Trophoblast cell (in vitro differentiated cells and primary cell): ENCODE data around the gene LMCD1.
A peak's percentile ranks its signal among the peaks of the same experiment; 100 is the strongest.

ENCODE experiments used
- DNase-seq, 2 donors: peaks; one replicate each; pipeline ENCODE4 v3.0.0-alpha.2; 2016
- H2AFZ ChIP-seq: 2 replicates; pipeline ENCODE4 v1.6.1; 2013; ENCODE audit warnings: low read length, moderate library complexity, mild to moderate bottlenecking; ENCODE audit not compliant: insufficient read depth, poor library complexity
- H2AK5ac ChIP-seq: 2 replicates; pipeline ENCODE4 v1.6.1; 2013; ENCODE audit warnings: mild to moderate bottlenecking, low read length
- H2BK120ac ChIP-seq: 2 replicates; pipeline ENCODE4 v1.6.1; 2013; ENCODE audit warnings: low read length, mild to moderate bottlenecking, moderate library complexity; ENCODE audit not compliant: insufficient read depth, poor library complexity
- H2BK12ac ChIP-seq: 2 replicates; pipeline ENCODE4 v1.6.1; 2013; ENCODE audit warnings: mild to moderate bottlenecking, low read length, moderate library complexity
- H2BK5ac ChIP-seq: 2 replicates; pipeline ENCODE4 v1.6.1; 2013; ENCODE audit warnings: low read length, low read depth, moderate library complexity, mild to moderate bottlenecking; ENCODE audit not compliant: poor library complexity
- H3K14ac ChIP-seq: 2 replicates; pipeline ENCODE4 v1.6.1; 2013; ENCODE audit warnings: mild to moderate bottlenecking, low read length
- H3K18ac ChIP-seq: 2 replicates; pipeline ENCODE4 v1.6.1; 2013; ENCODE audit warnings: mild to moderate bottlenecking, low read length
- H3K23ac ChIP-seq: 2 replicates; pipeline ENCODE4 v1.6.1; 2013; ENCODE audit warnings: low read length
- H3K27ac ChIP-seq: 2 replicates; pipeline ENCODE4 v1.5.1; 2013; ENCODE audit warnings: low read depth, mild to moderate bottlenecking, inconsistent platforms, low read length, moderate library complexity
- H3K27me3 ChIP-seq: 2 replicates; pipeline ENCODE4 v1.6.1; 2013; ENCODE audit warnings: inconsistent platforms, mild to moderate bottlenecking, low read length, moderate library complexity; ENCODE audit not compliant: insufficient read depth
- H3K36me3 ChIP-seq, 2 experiments: 1 replicate in 1 of 2; 2 replicates in 1 of 2; pipeline ENCODE4 v1.6.1; 2013; ENCODE audit warnings: low read length in 2 of 2, mild to moderate bottlenecking in 2 of 2, moderate library complexity in 1 of 2; ENCODE audit not compliant: insufficient read depth in 2 of 2, control insufficient read depth in 1 of 2
- H3K4ac ChIP-seq: 2 replicates; pipeline ENCODE4 v1.6.1; 2013; ENCODE audit warnings: low read depth, mild to moderate bottlenecking, low read length, moderate library complexity
- H3K4me1 ChIP-seq, 2 experiments: 1 replicate in 1 of 2; 2 replicates in 1 of 2; pipeline ENCODE4 v1.6.1; 2013; ENCODE audit warnings: low read length in 2 of 2, mild to moderate bottlenecking in 2 of 2, moderate library complexity in 1 of 2; ENCODE audit not compliant: insufficient read depth in 2 of 2, control insufficient read depth in 1 of 2
- H3K4me2 ChIP-seq: 2 replicates; pipeline ENCODE4 v1.6.1; 2013; ENCODE audit warnings: inconsistent platforms, mild to moderate bottlenecking, low read length, moderate library complexity
- H3K4me3 ChIP-seq: 2 replicates; pipeline ENCODE4 v1.5.1; 2013; ENCODE audit warnings: mild to moderate bottlenecking, low read depth, low read length, inconsistent platforms
- H3K79me1 ChIP-seq: one replicate; pipeline ENCODE4 v1.6.1; 2013; ENCODE audit warnings: low read length
- H3K79me2 ChIP-seq: 2 replicates; pipeline ENCODE4 v1.6.1; 2013; ENCODE audit warnings: low read length, mild to moderate bottlenecking; ENCODE audit not compliant: control insufficient read depth, insufficient read depth, poor library complexity
- H3K9ac ChIP-seq: 2 replicates; pipeline ENCODE4 v1.6.1; 2013; ENCODE audit warnings: mild to moderate bottlenecking, low read length
- H3K9me3 ChIP-seq: 2 replicates; pipeline ENCODE4 v1.6.1; 2013; ENCODE audit warnings: low read depth, mild to moderate bottlenecking, control low read depth, inconsistent platforms, low read length; ENCODE audit not compliant: insufficient read depth
- H4K12ac ChIP-seq: 2 replicates; pipeline ENCODE4 v1.6.1; 2013; ENCODE audit warnings: low read depth, mild to moderate bottlenecking, low read length, moderate library complexity
- H4K8ac ChIP-seq: 2 replicates; pipeline ENCODE4 v1.6.1; 2013; ENCODE audit warnings: low read depth, mild to moderate bottlenecking, low read length, moderate library complexity
- H4K91ac ChIP-seq: one replicate; pipeline ENCODE4 v1.6.1; 2013; ENCODE audit warnings: low read depth, mild to moderate bottlenecking, low read length, moderate library complexity
- WGBS: extraction: QIAGEN DNeasy Blood & Tissue Kit; methylation state at CpG from one replicate; pipeline ENCODE4 v1.1.7; 2013; ENCODE audit warnings: missing lambda C conversion rate; ENCODE audit not compliant: insufficient read length, insufficient coverage; ENCODE audit errors: extremely low coverage; 5-methylcytosine and 5-hydroxymethylcytosine counted together

The LMCD1 gene

DNA sequence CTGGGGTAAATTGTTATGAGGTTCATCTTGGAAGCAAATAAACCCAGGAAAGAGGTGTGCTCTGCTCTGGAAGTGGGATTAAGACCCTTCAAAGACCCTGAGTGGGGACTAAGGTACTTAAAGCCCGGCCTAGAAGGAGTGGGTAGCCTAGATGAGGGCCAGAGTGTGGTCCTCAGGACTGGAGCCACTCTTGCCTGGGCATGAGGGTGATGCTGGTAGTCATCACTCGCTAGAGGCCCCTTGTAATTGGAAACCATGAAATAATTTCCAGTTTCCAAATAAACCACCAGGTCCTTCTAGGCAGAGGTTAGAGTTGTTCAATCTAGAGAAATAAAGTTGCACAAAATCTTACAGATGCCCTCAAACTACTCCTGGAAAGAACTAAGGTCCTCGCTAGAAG lies 15.2 kb upstream of the LMCD1 start:
- Histone ChIP-seq H4K12ac (no peak overlapping the region), H2BK12ac (peak overlapping the region; percentile 92), H2AK5ac (no peak overlapping the region), H3K9ac (no peak overlapping the region), H3K36me3 (no peaks in the 10 kb centered on the region), H3K9me3 (no peaks in the 10 kb centered on the region), H3K79me1 (peaks cover 29% of the 10 kb centered on the region), H3K4me1 (peaks cover 14 to 20% of the 10 kb centered on the region in 2 experiments), H3K27ac (no peak overlapping the region), H3K23ac (no peak overlapping the region), H2BK120ac (peak overlapping the region; percentile 75), H3K4ac (peak overlapping the region; percentile 59), H3K79me2 (peaks cover 3% of the 10 kb centered on the region), H3K14ac (peak overlapping the region; percentile 66), H4K91ac (no peak overlapping the region), H3K27me3 (no peaks in the 10 kb centered on the region), H2BK5ac (no peak overlapping the region), H3K18ac (no peak overlapping the region), H2AFZ (no peak overlapping the region), H4K8ac (no peak overlapping the region), H3K4me3 (no peak overlapping the region), H3K4me2 (no peak overlapping the region)
- peak; percentile 56 to 68 for DNase-seq
- no CpG with 5 or more reads among the region's 3 CpGs for WGBS

DNA sequence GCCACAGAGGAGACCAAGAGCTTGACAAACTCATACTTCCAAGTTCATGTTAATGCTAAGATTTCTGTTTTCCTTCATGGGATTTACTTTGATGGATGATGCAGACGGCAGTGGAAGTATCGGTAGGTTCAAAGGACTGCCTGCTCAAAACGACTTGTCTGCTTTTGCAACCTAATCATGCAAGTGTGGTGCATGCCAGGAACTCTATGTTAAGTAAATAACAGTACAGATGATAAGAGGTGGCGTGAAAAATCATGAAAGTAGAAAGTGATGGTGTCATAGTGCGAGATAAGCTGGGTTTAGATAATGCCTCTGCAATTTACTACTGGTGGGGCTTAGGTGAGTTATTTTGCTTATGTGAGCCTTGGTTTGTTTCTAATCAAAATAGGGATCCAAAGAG lies 14.7 kb upstream of the LMCD1 start:
- no peak overlapping the region for H3K9ac ChIP-seq

DNA sequence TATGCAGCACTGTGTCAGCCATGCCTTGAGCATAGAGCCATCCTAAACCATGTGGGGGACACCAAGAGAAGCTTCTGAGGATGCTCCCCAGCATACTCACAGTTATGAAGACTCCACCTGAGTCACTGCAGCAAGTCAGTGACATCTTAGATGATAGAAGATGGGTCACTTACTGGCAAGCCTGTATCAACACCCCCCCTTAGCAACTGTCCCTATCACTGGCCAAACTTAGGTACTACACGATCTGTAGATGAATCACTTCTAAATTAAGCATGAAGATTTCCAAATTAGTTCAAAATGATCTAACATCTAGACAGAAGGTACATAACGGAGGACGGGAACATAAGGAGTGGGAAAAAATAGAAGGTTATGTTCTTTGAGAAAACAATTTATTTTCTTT lies 13.2 kb upstream of the LMCD1 start:
- no peak overlapping the region for H3K4me2 ChIP-seq
- H2BK12ac ChIP-seq = peak overlapping the region; percentile 42
- no peak overlapping the region for H2AK5ac ChIP-seq
- H3K36me3 ChIP-seq = no peaks in the 10 kb centered on the region
- H2BK5ac ChIP-seq = no peak overlapping the region
- no peak overlapping the region for H2AFZ ChIP-seq
- H3K4me1 ChIP-seq = peaks cover 18 to 30% of the 10 kb centered on the region in 2 experiments
- H3K23ac ChIP-seq = no peak overlapping the region
- H3K27ac ChIP-seq = no peak overlapping the region
- H3K27me3 ChIP-seq = no peaks in the 10 kb centered on the region
- peaks cover 27% of the 10 kb centered on the region for H3K79me1 ChIP-seq
- no peak overlapping the region for H3K18ac ChIP-seq
- H3K14ac ChIP-seq = no peak overlapping the region
- no peaks in the 10 kb centered on the region for H3K9me3 ChIP-seq
- no peak overlapping the region for H3K9ac ChIP-seq
- H4K12ac ChIP-seq = no peak overlapping the region
- no CpG with 5 or more reads among the region's 3 CpGs for WGBS
- no peak overlapping the region for H3K4me3 ChIP-seq
- no peak for DNase-seq
- peak overlapping the region; percentile 32 for H4K91ac ChIP-seq
- peaks cover 3% of the 10 kb centered on the region for H3K79me2 ChIP-seq
- no peak overlapping the region for H2BK120ac ChIP-seq
- no peak overlapping the region for H3K4ac ChIP-seq
- no peak overlapping the region for H4K8ac ChIP-seq

More for the DNA sequence above, 14.7 kb upstream of the LMCD1 start:
- Histone ChIP-seq H3K27ac (no peak overlapping the region), H2BK120ac (no peak overlapping the region), H2BK5ac (no peak overlapping the region), H3K4me2 (no peak overlapping the region), H3K4ac (no peak overlapping the region), H2AK5ac (no peak overlapping the region), H3K79me2 (peaks cover 3% of the 10 kb centered on the region), H3K4me1 (peaks cover 16 to 25% of the 10 kb centered on the region in 2 experiments), H3K18ac (no peak overlapping the region), H4K8ac (no peak overlapping the region), H3K4me3 (no peak overlapping the region), H3K27me3 (no peaks in the 10 kb centered on the region), H2AFZ (no peak overlapping the region), H4K12ac (no peak overlapping the region), H3K9me3 (no peaks in the 10 kb centered on the region), H3K14ac (no peak overlapping the region), H4K91ac (no peak overlapping the region), H2BK12ac (peak overlapping the region; percentile 32), H3K79me1 (peaks cover 29% of the 10 kb centered on the region), H3K36me3 (no peaks in the 10 kb centered on the region), H3K23ac (no peak overlapping the region)
- WGBS = no CpG with 5 or more reads among the region's 5 CpGs
- peak; percentile 67 to 86 for DNase-seq

DNA sequence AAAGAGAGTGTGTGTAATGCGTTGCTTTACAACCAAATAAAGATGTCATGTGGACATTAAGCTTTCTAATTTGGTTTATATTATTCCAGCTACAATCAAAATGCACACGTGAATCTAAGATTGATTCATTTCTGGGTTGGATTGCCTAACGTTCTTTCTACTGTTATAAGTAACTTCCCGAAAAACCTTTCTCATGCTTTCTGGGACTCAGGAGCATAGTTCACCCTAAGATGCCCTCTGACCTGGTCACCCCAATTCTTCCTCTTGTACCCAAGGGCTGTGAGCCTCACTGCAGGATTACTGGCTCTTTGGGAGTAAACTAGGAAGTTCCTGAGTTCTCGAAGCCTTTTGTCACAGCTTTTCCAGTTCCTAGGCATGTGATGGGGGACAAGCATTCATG lies 12.7 kb upstream of the LMCD1 start:
- no peak for DNase-seq
- peak overlapping the region; percentile 94 for H2BK12ac ChIP-seq
- no peaks in the 10 kb centered on the region for H3K36me3 ChIP-seq
- H2BK5ac ChIP-seq = peak overlapping the region; percentile 70
- H3K4ac ChIP-seq = no peak overlapping the region
- no peak overlapping the region for H3K9ac ChIP-seq
- H3K27me3 ChIP-seq = no peaks in the 10 kb centered on the region
- H3K9me3 ChIP-seq = no peaks in the 10 kb centered on the region
- peak overlapping the region; percentile 22 for H3K27ac ChIP-seq
- peak overlapping the region; percentile 77 for H4K91ac ChIP-seq
- H2AK5ac ChIP-seq = peak overlapping the region; percentile 57
- H3K18ac ChIP-seq = peak overlapping the region; percentile 11
- peaks cover 19 to 30% of the 10 kb centered on the region in 2 experiments for H3K4me1 ChIP-seq
- H3K14ac ChIP-seq = peak overlapping the region; percentile 45
- peaks cover 27% of the 10 kb centered on the region for H3K79me1 ChIP-seq
- no peak overlapping the region for H4K12ac ChIP-seq
- H3K4me2 ChIP-seq = no peak overlapping the region
- H3K79me2 ChIP-seq = peaks cover 3% of the 10 kb centered on the region
- H3K4me3 ChIP-seq = no peak overlapping the region
- H2AFZ ChIP-seq = no peak overlapping the region
- WGBS = no CpG with 5 or more reads among the region's 5 CpGs
- H2BK120ac ChIP-seq = peak overlapping the region; percentile 78
- no peak overlapping the region for H3K23ac ChIP-seq
- H4K8ac ChIP-seq = peak overlapping the region; percentile 68
